Cerebellar nuclear complex (tissue), 1 donor: ENCODE measurements around the gene NDUFAF3.

ENCODE experiments used
- DNase-seq, 2 experiments: peaks; one replicate each; lab custom pipeline; 2025; lab: John Stamatoyannopoulos, UW

Gene NDUFAF3, protein sequence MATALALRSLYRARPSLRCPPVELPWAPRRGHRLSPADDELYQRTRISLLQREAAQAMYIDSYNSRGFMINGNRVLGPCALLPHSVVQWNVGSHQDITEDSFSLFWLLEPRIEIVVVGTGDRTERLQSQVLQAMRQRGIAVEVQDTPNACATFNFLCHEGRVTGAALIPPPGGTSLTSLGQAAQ

DNA sequence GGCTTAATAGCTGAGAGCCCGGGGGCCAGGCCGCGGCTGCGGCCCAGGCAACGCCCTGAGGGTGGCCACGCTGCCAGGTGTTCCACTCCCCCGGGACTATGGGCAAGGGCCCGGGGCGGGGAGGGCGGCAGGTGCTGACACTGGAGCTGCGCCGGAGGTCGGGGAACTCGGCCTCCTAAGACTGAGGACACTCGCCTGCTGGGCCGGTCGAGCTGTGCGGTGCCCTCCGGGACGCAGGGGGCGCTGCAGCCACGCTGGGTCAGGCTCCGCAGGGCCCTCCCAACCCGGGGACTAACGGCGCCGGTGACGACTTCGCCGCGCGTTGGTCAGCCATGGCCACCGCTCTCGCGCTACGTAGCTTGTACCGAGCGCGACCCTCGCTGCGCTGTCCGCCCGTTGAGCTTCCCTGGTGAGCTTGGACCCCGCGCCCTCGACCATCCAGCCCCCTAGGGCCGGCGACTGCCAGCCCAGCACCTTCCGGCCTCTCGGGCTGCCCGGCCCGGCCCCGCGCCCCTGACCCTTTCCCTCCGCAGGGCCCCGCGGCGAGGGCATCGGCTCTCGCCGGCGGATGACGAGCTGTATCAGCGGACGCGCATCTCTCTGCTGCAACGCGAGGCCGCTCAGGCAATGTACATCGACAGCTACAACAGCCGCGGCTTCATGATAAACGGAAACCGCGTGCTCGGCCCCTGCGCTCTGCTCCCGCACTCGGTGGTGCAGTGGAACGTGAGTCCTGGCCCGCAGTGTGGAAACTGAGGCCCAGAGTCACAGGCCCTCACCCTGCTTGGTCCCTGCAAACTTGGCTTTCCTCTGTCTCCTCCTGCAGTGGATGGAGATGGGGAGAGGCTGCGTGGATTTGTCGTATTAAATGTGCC lies at the start of gene NDUFAF3:
NDUFAF3 (plus strand) TSS at position 309 of the 875 bp plus-strand sequence; CDS start at position 333, 24 bp downstream.
- DNase-seq = peak in 1 of 2 experiments; percentile 36

DNA sequence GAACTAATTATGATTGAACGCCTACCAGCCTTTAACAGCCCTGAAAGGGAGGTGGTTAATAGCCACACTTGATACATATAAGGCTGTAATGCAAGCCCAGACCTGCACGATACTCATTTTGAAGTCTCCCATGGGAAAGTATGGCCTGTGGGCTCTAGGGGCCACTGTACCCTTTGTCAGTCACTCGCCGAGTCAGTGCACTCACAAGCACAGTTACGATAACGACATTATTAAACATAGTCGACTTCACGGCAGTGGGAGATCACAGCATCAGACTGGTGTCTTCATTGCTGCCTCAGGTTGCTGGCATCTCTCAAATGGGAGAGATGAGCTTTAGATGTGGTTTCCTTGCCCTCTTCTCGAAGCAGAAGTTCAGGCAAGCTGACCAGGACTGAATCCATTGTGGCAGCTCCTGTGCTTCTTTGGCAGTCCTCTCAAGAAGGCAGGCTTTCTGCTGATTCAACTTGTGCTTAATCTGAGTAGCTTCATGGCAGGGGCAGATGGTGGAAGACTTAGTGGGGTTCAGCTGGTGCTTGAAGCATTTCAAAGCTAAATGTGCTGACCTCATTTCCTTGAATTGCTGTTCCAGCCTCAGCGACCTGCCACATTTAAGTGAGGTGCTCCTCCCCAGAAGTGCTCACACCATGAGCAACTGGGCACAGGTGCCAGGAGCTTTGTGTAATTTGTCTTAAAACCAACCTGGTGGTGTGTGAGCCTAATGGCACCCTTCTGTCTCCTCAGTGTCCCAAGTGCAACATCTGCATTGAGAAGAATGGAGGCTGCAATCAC lies 47.7 kb upstream of the NDUFAF3 start:
- no peak for DNase-seq

DNA sequence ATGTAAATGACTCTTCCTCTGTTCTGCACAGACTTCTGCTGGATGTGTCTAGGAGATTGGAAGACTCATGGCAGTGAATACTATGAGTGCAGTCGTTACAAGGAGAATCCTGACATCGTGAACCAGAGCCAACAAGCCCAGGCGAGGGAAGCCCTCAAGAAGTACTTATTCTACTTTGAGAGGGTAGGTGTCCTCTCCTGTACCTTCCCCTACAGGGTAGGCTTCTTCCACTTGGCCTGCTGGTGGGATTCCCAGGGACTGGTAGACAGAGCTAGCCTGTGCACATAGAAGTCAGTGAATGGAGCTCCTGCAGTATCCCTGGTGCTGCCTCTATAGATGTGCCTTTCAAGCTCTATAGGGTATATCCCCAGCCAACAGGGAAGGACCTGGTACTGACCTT lies 42.5 kb upstream of the NDUFAF3 start:
- no peak for DNase-seq

DNA sequence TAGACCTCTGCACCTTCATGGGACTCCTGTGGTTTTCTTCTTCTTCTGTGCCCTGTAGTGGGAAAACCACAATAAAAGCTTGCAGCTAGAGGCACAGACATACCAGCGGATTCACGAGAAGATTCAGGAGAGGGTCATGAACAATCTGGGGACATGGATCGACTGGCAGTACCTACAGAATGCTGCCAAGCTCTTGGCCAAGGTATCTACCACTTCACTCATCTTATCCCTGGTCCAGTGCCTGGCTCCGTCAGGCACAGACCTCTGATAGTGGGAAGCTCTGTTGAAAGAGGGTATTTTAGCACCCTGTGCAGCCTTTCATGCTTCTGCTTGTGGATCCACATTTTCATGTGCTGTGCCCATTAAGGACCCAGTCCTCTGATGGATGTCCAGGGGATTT lies 41.6 kb upstream of the NDUFAF3 start:
- DNase-seq = no peak

DNA sequence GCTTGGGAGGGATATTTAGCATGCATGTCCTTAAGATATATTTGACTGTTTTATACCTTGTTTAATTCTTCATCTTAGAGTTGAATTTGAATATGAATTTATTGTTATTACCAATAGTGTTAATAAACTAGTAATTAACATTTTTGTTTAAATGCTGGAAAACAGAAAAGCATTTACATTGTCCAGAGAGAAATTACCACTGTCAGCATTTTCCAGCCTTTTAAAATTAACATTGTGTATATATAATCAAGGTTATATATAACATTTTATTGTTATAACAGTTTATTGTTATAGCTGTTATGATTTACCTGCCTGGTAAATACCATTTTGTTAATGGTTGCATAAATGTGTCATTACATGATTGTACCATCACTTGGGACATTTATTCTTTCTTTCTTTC lies 39.9 kb upstream of the NDUFAF3 start:
- no peak for DNase-seq

DNA sequence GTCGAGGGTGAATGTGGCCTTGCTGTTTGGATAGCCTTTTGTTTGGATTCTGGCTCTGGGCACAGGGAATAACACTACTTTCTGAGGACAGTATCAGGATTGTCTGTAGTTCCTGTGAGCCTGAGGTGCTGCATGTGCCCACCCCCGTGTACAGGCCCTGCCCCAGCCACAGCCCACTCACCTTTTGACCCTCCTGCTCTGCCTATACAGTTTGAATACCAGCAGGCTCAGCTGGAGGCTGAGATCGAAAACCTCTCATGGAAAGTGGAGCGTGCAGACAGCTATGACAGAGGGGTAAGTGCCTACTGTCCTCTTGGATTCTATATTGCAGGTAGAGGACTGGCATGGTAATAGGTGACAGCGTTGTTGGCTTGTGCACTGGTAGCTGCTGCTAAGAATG lies 39.2 kb upstream of the NDUFAF3 start:
- DNase-seq = no peak

DNA sequence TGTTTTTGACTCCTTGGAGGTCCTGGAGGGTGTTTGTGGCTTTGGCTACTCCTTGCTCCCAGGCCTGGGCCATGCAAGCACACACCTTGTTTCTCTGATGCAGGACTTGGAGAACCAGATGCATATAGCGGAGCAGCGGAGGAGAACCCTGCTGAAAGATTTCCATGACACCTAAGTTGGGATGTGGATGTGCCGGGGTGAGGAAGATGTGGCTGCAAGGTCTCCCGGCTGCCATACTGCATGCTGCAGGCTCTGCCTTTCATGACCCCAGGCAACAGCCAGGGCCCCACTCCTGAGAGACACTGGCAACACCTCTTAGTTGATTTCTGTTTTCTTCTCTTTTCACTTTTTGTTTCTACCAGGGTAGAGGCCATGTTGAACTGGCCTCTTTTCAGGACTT lies 38.8 kb upstream of the NDUFAF3 start:
- DNase-seq = no peak

DNA sequence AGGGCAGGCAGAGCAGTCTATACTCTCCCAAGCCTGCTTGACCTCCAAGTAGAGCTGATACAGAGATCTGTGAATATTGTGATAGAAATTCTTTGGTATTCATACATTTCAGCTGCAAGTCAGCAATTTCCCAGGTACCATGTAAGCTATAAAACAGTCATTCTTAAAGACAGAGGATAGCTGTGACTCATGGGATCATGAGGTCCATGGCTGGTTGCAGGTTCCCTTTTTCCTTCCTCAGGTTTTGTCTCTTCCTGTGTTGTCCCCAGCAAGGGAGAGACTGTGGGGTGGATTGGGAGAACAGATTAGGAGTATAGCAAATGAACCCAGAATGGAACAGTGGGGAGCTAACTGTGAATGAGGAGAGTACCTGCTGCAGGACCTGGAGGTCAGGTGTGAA lies 37.3 kb upstream of the NDUFAF3 start:
- no peak for DNase-seq

DNA sequence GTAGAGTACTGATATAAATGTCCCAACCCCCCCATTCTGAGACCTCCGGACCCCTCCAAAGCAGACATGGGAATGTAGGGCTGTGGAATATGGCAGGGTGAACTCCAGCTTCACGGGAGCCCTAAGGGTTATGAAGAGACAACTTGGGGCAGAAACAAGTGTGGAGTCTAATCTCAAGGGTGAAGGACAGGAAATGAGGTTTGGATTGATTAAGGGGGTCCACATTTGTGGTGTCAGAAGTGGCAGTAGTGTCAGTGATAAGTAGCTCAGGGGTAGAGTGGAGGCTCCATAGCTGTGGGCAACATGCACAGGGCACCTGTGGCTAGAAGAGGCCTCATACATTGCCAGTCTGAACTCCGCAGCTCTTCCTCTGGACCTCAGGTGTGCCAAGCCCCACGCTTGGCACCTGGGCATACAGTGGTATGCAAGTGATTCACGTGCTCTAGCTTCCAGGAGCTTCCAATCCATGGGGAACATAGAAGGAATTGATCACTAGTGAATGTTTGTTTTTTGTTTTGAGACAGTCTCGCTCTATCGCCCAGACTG lies 36.0 kb upstream of the NDUFAF3 start:
- DNase-seq = no peak

DNA sequence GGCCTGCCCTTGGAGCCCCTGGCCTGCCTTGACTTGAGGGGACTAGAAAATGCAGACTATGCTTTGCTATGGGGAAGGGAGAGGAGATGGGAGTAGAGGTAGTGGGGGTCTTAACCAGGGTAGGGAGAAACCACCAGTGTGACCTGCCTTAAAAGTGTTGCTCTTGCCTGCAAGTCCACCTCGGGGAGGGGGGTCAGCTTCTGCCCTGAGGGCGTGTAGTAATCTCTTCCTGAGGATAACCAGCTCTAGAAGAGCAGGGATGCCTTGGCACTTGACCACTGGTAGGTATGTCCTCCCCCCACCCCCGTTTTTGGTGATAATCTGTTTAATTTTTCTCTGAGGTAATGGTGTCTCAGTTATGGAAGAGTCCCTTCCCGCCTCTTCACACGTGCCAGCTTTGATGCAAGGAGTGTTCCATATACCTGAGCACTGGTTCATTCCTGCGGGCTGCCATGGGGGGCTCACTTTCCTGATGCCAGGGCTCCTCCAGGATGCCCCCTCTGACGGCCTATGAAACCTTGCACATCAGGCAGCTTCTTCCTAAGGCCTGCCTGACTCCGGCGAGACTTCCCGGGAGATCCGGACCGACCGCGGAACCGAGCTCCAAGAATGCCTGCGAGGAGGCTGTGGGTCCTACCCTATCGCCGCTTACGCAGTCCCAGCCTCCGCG lies 32.7 kb upstream of the NDUFAF3 start:
- DNase-seq = no peak

DNA sequence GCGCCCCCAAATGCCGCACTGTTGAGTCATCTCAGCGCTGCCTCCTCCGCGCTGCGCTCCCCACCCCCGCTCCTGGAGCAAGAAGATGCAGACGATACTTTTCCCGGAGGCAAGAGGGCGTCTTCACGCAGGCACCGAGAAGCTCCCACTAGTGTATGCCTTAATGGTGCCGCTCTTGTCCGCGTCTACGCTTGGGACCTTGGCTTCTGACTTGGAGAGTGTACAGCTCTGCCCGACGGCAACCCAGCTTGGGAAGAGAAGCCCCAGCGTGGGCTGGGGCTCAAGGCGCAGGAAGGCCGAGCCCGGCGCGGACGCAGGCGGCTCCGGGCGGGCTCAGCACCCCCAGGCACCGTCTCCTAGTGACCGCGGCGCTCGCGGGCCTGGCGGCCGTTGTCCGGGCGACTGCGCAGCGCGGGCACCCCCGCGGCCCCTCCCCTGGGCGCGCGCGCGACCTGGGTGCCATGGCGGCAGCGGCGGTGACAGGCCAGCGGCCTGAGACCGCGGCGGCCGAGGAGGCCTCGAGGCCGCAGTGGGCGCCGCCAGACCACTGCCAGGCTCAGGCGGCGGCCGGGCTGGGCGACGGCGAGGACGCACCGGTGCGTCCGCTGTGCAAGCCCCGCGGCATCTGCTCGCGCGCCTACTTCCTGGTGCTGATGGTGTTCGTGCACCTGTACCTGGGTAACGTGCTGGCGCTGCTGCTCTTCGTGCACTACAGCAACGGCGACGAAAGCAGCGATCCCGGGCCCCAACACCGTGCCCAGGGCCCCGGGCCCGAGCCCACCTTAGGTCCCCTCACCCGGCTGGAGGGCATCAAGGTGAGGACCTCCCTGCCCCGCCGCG lies 31.9 kb upstream of the NDUFAF3 start, which contains the start of gene P4HTM:
P4HTM (plus strand) TSS at position 446 of the 840 bp plus-strand sequence; CDS start at position 462, 16 bp downstream.
- DNase-seq = peak; percentile 0 to 72

DNA sequence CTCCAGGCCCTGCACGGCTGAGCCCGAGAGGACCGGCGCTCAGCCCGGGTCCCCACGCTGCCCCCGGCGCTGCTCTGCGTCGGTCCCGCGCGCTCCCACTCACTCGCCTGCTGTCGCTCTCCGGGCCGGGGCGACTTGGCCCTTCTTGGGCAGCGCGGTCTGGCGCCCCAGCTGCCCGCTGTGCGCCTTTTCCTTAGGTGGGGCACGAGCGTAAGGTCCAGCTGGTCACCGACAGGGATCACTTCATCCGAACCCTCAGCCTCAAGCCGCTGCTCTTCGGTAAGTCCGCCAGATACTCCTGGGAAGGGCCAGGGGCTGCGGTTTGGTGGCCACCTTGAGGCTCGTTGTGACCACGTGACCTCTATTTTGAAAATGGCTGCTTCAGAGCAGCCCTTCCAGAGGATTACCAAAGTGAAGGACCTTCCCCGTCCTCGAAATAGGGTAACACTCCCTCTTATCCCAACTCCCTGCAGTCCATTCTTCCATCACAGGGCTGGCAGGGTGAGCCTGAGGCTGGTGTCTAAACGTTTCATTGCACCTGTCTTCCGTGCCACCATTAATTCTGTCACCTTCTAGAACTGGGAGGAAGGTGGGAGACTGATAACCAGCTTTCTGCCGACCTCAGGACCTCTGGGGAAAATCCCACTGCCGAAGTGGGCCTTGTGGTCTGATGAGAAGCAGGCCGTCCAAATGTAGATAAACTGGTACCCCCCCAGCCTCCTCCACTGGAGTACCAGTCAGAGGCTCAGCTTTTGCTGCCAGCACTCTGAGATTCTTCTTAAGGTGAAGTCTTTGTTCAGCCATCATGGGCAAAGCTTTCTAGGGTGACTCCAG lies 31.1 kb upstream of the NDUFAF3 start:
- no peak for DNase-seq

DNA sequence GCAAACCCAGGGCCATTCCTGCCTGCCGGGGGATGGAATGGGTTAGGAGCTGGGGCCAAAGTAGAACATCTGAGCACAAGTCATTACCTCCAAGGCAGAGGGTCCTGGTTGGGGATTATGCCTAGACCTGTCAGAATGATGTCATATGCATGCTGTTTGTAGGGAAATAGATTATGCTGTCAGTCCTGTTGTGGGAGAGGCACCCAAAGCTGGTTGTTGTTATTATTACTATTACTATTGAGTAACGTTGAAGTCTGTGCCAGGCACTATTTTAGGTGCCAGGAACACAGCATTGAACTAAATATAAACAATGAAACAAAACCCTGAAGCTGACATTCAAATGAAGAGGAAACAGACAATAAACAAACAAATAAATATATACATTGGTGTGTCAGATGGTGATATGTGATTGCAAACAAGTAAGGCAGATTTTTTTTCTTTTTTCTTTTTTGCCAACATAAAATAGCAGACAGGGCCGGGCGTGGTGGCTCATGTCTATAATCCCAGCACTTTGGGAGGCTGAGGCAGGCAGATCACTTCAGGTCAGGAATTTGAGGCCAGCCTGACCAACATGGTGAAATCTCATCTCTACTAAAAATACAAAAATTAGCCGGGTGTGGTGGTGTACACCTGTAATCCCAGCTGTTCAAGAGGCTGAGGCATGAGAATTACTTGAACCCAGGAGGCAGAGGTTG lies 29.9 kb upstream of the NDUFAF3 start:
- no peak for DNase-seq

DNA sequence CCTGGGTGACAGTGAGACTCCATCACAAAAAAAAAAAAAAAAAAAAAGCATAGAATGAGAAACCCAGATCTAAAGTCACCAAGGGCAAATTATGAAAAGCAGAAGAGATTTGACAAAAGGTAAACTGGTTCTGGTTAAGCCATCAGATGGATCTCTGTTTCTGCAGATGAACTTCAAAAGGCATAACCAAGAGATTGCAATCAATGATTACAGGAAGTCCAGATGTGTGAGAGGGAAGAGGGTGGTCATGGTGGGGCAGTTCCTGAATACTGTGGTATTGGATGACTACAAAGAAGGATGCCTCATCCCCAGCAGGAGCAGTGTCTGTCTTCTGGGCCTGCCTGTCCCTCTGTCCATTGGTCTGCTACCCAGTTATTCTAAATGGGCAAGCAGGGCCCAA lies 28.1 kb upstream of the NDUFAF3 start:
- DNase-seq = no peak

DNA sequence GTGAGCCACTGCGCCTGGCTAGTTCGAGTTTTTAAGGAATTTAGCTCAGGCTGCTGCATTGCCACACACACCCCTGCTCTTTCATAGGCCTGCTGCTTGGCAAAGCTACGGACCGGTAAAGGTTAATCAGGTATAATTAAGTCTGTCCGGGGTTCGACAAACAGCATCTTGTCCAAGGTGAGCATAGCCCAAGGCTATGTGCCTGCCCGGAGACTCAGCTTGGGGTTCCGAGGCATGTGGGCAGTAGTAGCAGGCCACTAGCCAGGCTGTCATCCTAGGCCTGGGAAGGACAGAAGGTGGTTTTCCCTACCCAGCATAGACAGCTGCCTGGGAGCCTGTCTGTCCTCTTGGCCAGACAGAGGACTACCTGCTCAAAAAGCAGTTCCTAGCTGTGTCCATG lies 25.3 kb upstream of the NDUFAF3 start:
- DNase-seq = no peak

DNA sequence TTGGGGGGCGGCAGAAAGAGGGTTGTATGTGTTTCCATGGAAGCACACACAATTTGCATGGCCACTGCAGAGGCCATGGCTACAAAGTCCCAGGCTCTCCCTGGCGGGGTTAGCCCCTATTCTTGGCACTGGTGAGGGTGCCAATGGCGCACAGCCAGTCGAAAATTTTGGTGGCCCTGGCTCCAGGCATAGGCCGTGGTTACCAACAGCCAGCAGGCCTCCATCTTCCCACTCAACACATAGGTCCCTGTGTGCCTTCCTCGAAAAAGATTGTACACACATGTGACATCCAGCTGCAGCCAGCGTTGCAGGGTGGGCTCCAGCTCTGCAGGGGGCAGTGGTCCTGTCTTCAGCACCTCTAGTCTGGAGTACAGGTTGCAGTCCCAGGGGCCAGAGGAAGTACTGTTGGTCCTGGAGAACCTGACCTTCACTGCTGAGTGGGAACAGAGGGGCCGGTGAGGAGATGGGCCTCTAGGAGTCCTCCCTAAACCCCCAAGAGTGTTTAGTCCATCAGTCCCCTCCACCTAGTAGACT lies 24.8 kb upstream of the NDUFAF3 start:
- no peak for DNase-seq

DNA sequence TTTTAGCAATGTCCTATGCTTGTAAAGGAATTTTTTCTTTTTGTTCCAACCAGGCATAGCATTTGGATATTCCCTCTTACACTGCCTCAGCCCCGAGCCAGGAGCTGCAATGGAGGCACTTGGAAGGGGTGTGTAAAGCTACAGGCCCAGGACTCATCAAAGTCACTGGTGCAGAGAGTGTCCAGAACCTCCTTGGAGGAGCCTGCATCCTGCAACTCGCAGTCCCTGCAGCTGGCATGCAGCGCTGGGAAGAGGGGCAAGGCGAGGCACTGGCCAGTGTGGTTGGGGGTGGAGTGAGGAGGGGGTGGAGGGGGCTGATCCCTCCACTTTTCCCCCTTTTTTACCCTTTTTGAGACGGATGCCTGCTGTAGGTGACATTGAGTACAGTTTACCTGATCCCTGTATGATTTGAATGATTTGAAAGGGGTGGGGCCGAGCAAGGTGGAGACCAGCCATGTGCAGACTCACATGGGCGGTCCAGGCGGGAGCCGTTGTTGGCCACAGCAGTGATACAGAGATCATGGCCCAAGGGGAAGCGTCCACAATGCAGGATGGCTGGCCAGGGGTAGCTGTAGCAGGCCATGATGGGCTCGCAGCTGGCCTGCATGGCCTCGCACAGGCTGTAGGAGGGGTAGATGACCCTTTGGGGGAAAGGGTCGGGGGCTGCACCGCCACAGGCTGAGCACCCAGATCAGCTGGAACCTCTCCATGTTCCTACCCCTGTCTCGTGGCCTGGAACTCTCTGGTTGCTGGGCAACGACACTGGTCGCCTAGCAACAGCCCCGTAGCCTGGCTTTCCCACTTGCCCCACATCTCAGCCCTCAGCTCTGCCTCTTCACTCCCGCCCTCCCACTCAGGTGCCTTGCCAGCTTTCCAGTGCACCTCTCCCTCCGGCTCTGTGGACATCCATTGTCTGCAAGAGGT lies 23.9 kb upstream of the NDUFAF3 start:
- no peak for DNase-seq
